Body of pancreas (tissue), 4 donors: ENCODE data around the gene TGFBR3.

Source experiments
- CTCF ChIP-seq, 7 experiments: fragments of 450-650 bp in 4 of 7; fragments of 200-600 bp in 3 of 7; sonication (generic) in 3 of 7; IDR thresholded peaks; one replicate each; pipeline ENCODE4 v1.5.1; 2016 to 2019; ENCODE audit warnings: antibody characterized with exemption in 7 of 7
- POLR2A ChIP-seq, 3 donors: fragments of 450-650 bp; IDR thresholded peaks; one replicate each; pipeline ENCODE4 v1.6.1; 2016; ENCODE audit warnings: antibody characterized with exemption in 3 of 3, mild to moderate bottlenecking in 2 of 3

GRCh38 chr1:91710261-91710660, 175.7 kb downstream of the TGFBR3 start:
- TF ChIP-seq CTCF (IDR thresholded peaks at IDR 0.05) (no peak), POLR2A (IDR thresholded peaks at IDR 0.05) (no peak)
